Measurements from ENCODE around the gene RAB7A.
"Not testable (repeated sequence)": the region's sequence is repeated elsewhere in the genome, so short reads cannot be mapped to it uniquely, and the experiment has no call there.

- not testable (repeated sequence) for TF ChIP-seq CTCF, POLR2A (IDR thresholded peaks at IDR 0.05)
These were observed 47.6 kb downstream of the RAB7A start for GRCh38 chr3:128773592-128773991.
